Breast epithelium (tissue), 4 donors: ENCODE measurements around the gene HOOK2. TPM values are rescaled to one million over a fixed set of nuclear protein-coding genes. Genes with fewer than 3 reads are reported as not detected.

ENCODE experiments used
- DNase-seq, 2 donors: peaks; one replicate each; pipeline ENCODE4 v3.0.0-alpha.2; 2019; ENCODE audit warnings: low spot score in 2 of 2
- H3K27ac ChIP-seq, 2 donors: fragments of 200-600 bp; sonication (generic) in 1 of 2; one replicate each; pipeline ENCODE4 v1.5.1; 2016 to 2019; ENCODE audit warnings: mild to moderate bottlenecking in 1 of 2
- H3K27me3 ChIP-seq, 2 donors: fragments of 200-600 bp; sonication (generic) in 1 of 2; one replicate each; pipeline versions ENCODE4 v1.5.1 to v1.6.0; 2017 to 2019; ENCODE audit warnings: control low read depth in 1 of 2, mild to moderate bottlenecking in 1 of 2
- H3K36me3 ChIP-seq: fragments of 200-600 bp; one replicate; pipeline ENCODE4 v1.5.1; 2019
- H3K4me1 ChIP-seq, 2 donors: fragments of 200-600 bp; sonication (generic); one replicate each; pipeline ENCODE4 v1.5.1; 2016 to 2019; ENCODE audit warnings: control low read depth in 1 of 2
- H3K4me3 ChIP-seq, 3 donors: fragments of 200-600 bp; sonication (generic); 1 replicate in 2 of 3; 2 replicates in 1 of 3; pipeline ENCODE4 v1.5.1; 2016 to 2019; ENCODE audit warnings: mild to moderate bottlenecking in 3 of 3, moderate library complexity in 2 of 3
- H3K9me3 ChIP-seq, 2 donors: fragments of 200-600 bp; sonication (generic) in 1 of 2; one replicate each; pipeline ENCODE4 v1.5.1; 2016 to 2019; ENCODE audit warnings: control low read depth in 1 of 2
- CTCF ChIP-seq, 3 donors: fragments of 450-650 bp; IDR thresholded peaks; one replicate each; pipeline ENCODE4 v1.5.1; 2016 to 2017; ENCODE audit warnings: antibody characterized with exemption in 3 of 3, mild to moderate bottlenecking in 3 of 3, moderate library complexity in 3 of 3
- POLR2A ChIP-seq: fragments of 450-650 bp; IDR thresholded peaks from one replicate; pipeline ENCODE4 v1.6.1; 2016; ENCODE audit warnings: antibody characterized with exemption, mild to moderate bottlenecking, moderate library complexity
- POLR2AphosphoS5 ChIP-seq, 3 donors: sonication (generic); formaldehyde crosslinking; IDR thresholded peaks; one replicate each; pipeline ENCODE4 v1.6.1; 2017; ENCODE audit warnings: antibody characterized with exemption in 3 of 3
- intact Hi-C: fragments of 100-400 bp; cut with DNase I; formaldehyde crosslinking; loops from one replicate; pipeline ENCODE4 v1.15.1; 2023; ENCODE audit warnings: low total_unique reads
- total RNA-seq, 3 donors: library from RNA; depleted of rRNA; stranded (reverse); fragments of >200 nt; gene quantifications; one replicate each; pipeline ENCODE4 v1.1.0, GENCODE V29; 2016

HOOK2 gene
- total RNA-seq, 3 donors from 2014 or later = 45.8 to 101 (median 98.6) TPM

GRCh38 chr19:12767150-12767549 is 8.2 kb downstream of the HOOK2 start:
- no peak overlapping the region for H3K27ac ChIP-seq
- intact Hi-C loops = loop anchor here (5.0 to 10.0 kb wide), 2 partner anchors 40 to 78 kb away; partner anchors contain the start of gene RNASEH2A
- TF ChIP-seq CTCF (IDR thresholded peaks at IDR 0.05) (no peak), POLR2A (no peak), POLR2AphosphoS5 (IDR thresholded peaks at IDR 0.05) (no peak)
- no peak for DNase-seq
- H3K36me3 ChIP-seq = no peaks in the 10 kb centered on the region
- no peak overlapping the region for H3K4me3 ChIP-seq
- no peaks in the 10 kb centered on the region for H3K4me1 ChIP-seq
- no peaks in the 10 kb centered on the region for H3K27me3 ChIP-seq
- H3K9me3 ChIP-seq = no peaks in the 10 kb centered on the region

GRCh38 chr19:12766051-12766521 is 9.3 kb downstream of the HOOK2 start:
- H3K36me3 ChIP-seq = no peaks in the 10 kb centered on the region
- peak overlapping the region; percentile 15 to 49 for H3K27ac ChIP-seq
- no peaks in the 10 kb centered on the region for H3K27me3 ChIP-seq
- H3K4me1 ChIP-seq = no peaks in the 10 kb centered on the region
- H3K4me3 ChIP-seq = peak overlapping the region; percentile 26 to 64 (median 49)
- peak; percentile 77 to 79 for DNase-seq
- no peaks in the 10 kb centered on the region for H3K9me3 ChIP-seq
- intact Hi-C loops = loop anchor here (5.0 to 10.0 kb wide), 2 partner anchors 41 to 79 kb away; partner anchors contain the start of gene RNASEH2A
- TF ChIP-seq POLR2AphosphoS5 (IDR thresholded peaks at IDR 0.05) (peak in 1 of 3 donors; percentile 59), CTCF (IDR thresholded peaks at IDR 0.05) (peak; percentile 73 to 93 (median 91)), POLR2A (no peak)

DNA sequence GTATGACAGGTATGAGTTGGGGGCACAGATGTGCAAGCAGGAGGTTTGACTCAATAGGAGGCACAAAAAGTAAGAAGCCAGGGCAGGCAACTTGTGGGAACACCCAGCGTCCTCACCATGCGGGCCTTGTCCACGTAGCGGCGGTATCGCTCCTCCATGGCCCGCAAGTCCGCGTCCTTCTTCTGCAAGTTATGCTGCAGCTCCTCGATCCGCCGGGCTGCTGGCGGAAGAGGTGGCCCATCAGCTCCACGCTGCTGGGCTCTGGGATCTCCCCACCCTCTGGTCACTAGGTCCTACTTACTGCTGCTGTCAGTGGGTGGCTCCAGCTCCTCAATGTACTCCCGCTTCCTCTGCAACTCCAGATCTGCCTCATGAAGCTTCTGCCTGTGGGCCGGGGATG is 10.7 kb downstream of the HOOK2 start:
- no peak overlapping the region for H3K27ac ChIP-seq
- no peak overlapping the region for H3K4me3 ChIP-seq
- TF ChIP-seq POLR2AphosphoS5 (IDR thresholded peaks at IDR 0.05) (no peak), POLR2A (no peak), CTCF (IDR thresholded peaks at IDR 0.05) (no peak)
- no peaks in the 10 kb centered on the region for H3K36me3 ChIP-seq
- H3K9me3 ChIP-seq = no peaks in the 10 kb centered on the region
- H3K27me3 ChIP-seq = no peaks in the 10 kb centered on the region
- DNase-seq = no peak
- no peaks in the 10 kb centered on the region for H3K4me1 ChIP-seq
- intact Hi-C loops = loop anchor here (5.0 to 10.0 kb wide), 2 partner anchors 43 to 80 kb away; partner anchors contain the start of gene RNASEH2A

DNA sequence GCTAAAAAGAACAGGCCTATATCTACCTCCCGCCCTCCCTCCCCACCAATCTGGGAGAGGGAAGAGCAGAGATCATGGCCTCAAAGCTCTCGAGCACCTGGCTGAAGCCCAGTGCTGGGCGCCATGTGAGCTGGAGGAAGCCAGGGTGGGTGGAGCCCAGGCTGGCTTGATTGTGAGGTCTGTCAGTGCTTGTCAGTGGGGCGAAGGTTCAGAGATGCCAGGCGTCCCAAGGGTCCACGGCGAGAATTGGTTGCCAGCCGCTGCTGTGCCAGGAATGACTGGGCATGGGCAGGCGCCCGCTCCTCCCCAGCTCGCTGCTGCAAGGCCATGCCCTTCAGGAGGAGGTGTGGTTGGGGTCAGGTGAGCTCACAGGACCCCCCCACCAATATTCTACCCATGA is 12.3 kb downstream of the HOOK2 start:
- H3K9me3 ChIP-seq = no peaks in the 10 kb centered on the region
- no peak overlapping the region for H3K27ac ChIP-seq
- no peaks in the 10 kb centered on the region for H3K27me3 ChIP-seq
- no peak overlapping the region for H3K4me3 ChIP-seq
- no peaks in the 10 kb centered on the region for H3K36me3 ChIP-seq
- intact Hi-C loops = loop anchor here (10.0 kb wide), 1 partner anchor 82 kb away; no protein-coding TSS in a partner anchor
- no peaks in the 10 kb centered on the region for H3K4me1 ChIP-seq
- TF ChIP-seq POLR2AphosphoS5 (IDR thresholded peaks at IDR 0.05) = no peak
- no peak for TF ChIP-seq CTCF (IDR thresholded peaks at IDR 0.05)
- no peak for TF ChIP-seq POLR2A
- DNase-seq = no peak

GRCh38 chr19:12759686-12760085 is 15.7 kb downstream of the HOOK2 start:
- no peaks in the 10 kb centered on the region for H3K36me3 ChIP-seq
- no peaks in the 10 kb centered on the region for H3K4me1 ChIP-seq
- H3K9me3 ChIP-seq = no peaks in the 10 kb centered on the region
- no peak overlapping the region for H3K27ac ChIP-seq
- intact Hi-C loops = loop anchor here (10.0 kb wide), 1 partner anchor 85 kb away; no protein-coding TSS in a partner anchor
- DNase-seq = no peak
- no peak overlapping the region for H3K4me3 ChIP-seq
- no peak for TF ChIP-seq POLR2A
- no peak for TF ChIP-seq CTCF (IDR thresholded peaks at IDR 0.05)
- TF ChIP-seq POLR2AphosphoS5 (IDR thresholded peaks at IDR 0.05) = no peak
- H3K27me3 ChIP-seq = no peaks in the 10 kb centered on the region
